K562 (cell line): Measurements from ENCODE around the gene TBC1D5. TPM values are rescaled to one million over a fixed set of nuclear protein-coding genes. Genes with fewer than 3 reads are reported as not detected.

Experiments
- BHLHE40 ChIP-seq: IDR thresholded peaks from 2 replicates; pipeline ENCODE4 v1.6.1; 2011; ENCODE audit warnings: low read length, improper control_type of control experiment
- CREB3L1 ChIP-seq: fragments of 450-650 bp; IDR thresholded peaks from 2 replicates; pipeline ENCODE4 v1.6.1; 2014; ENCODE audit warnings: low read depth, mild to moderate bottlenecking, moderate library complexity, borderline replicate concordance
- FOXA3 ChIP-seq, 2 experiments: fragments of 450-650 bp in 1 of 2; sonication (generic) in 1 of 2; formaldehyde crosslinking; IDR thresholded peaks in 1 of 2; conservative IDR thresholded peaks in 1 of 2; 2 replicates each; pipeline versions ENCODE4 v1.4.0 to v1.8.0; 2020 to 2022; ENCODE audit warnings: mild to moderate bottlenecking in 2 of 2, missing genetic modification reagents in 1 of 2
- KDM5B ChIP-seq: fragments of 200-600 bp; sonication (generic); IDR thresholded peaks from 2 replicates; pipeline ENCODE4 v1.6.1; 2012; ENCODE audit warnings: low read depth, mild to moderate bottlenecking, moderate library complexity, low read length, control low read depth, inconsistent platforms; ENCODE audit not compliant: insufficient replicate concordance
- L3MBTL2 ChIP-seq: fragments of 450-650 bp; IDR thresholded peaks from 2 replicates; pipeline ENCODE4 v1.6.1; 2016; ENCODE audit warnings: mild to moderate bottlenecking, moderate library complexity
- NUFIP1 ChIP-seq: fragments of 450-650 bp; IDR thresholded peaks from 2 replicates; pipeline ENCODE4 v1.6.1; 2018; ENCODE audit not compliant: partially characterized antibody
- PHF8 ChIP-seq: fragments of 200-600 bp; sonication (generic); IDR thresholded peaks from 2 replicates; pipeline ENCODE4 v1.6.1; 2012; ENCODE audit warnings: mixed run types, mild to moderate bottlenecking, inconsistent platforms, low read length, moderate library complexity, borderline replicate concordance
- STAT5A ChIP-seq: IDR thresholded peaks from 2 replicates; pipeline ENCODE4 v1.6.1; 2012; ENCODE audit warnings: low read length, inconsistent platforms, borderline replicate concordance
- TEAD4 ChIP-seq, 2 experiments: sonication (generic) in 1 of 2; formaldehyde crosslinking in 1 of 2; IDR thresholded peaks; 2 replicates each; pipeline versions ENCODE4 v1.6.1 to v1.8.0; 2012 to 2022; ENCODE audit warnings: borderline replicate concordance in 1 of 2, inconsistent platforms in 1 of 2, low read length in 1 of 2, mild to moderate bottlenecking in 1 of 2, missing genetic modification reagents in 1 of 2
- TFE3 ChIP-seq: fragments of 450-650 bp; formaldehyde crosslinking; IDR thresholded peaks from 2 replicates; pipeline ENCODE4 v1.4.0; 2020; ENCODE audit warnings: mild to moderate bottlenecking, mixed read lengths
- ZBTB40 ChIP-seq, 2 experiments: fragments of 450-650 bp in 1 of 2; sonication (generic) in 1 of 2; formaldehyde crosslinking in 1 of 2; IDR thresholded peaks; 2 replicates each; pipeline versions ENCODE4 v1.7.1 to v1.9.0; 2016 to 2022; ENCODE audit warnings: inconsistent platforms in 1 of 2, mild to moderate bottlenecking in 1 of 2, missing genetic modification reagents in 1 of 2
- polyA plus RNA-seq, 8 experiments: library from polyadenylated mRNA; depleted of rRNA in 4 of 8; stranded (reverse) in 5 of 8; unstranded in 3 of 8; fragments of >200 nt; fragmentation: Nextera tagmentation in 2 of 8; fragmentation: Illumina TruSeq in 1 of 8; extraction: Ambion mirVana in 2 of 8; extraction: Trizol in 1 of 8; gene quantifications; 2 replicates each; pipeline versions ENCODE4 v1.2.1 to v1.2.3, GENCODE V29; 2011 to 2014; ENCODE audit warnings: inconsistent platforms in 1 of 8, missing spikeins in 1 of 8
- total RNA-seq, 7 experiments: library from RNA; depleted of rRNA in 6 of 7; stranded (reverse); fragments of >200 nt in 6 of 7; fragmentation: Illumina TruSeq in 2 of 7; extraction: Trizol in 2 of 7; gene quantifications; 2 replicates each; pipeline versions ENCODE4 v1.2.1 to v1.2.3, GENCODE V29; 2011 to 2021; ENCODE audit warnings: low replicate concordance in 1 of 7

The TBC1D5 gene
- total and polyA plus RNA-seq, 9 of the 15 experiments (the other 6 are each of a cell fraction or from before 2014, with no cell fraction given), result 2.9 to 38.1 (median 25.6) TPM

- TF ChIP-seq ZBTB40 (IDR thresholded peaks at IDR 0.05) (peak; percentile 46; the same call in 1 of the 2 replicates), ZBTB40 (CRISPR knock-in tag; IDR thresholded peaks at IDR 0.05) (no peak), TEAD4 (IDR thresholded peaks at IDR 0.05; ENCODE audit: low read length) (peak; percentile 35), TEAD4 (CRISPR knock-in tag; IDR thresholded peaks at IDR 0.05; ENCODE audit: borderline replicate concordance) (no peak), BHLHE40 (peak; percentile 37; the same call in 1 of the 2 replicates), L3MBTL2 (peak; percentile 9; the same call in 1 of the 2 replicates), STAT5A (0 out of 2 replicates have a peak, but pooled peaks have one; percentile 14), CREB3L1 (peak; percentile 49; the same call in 1 of the 2 replicates), PHF8 (peak; percentile 52; the same call in 1 of the 2 replicates), TFE3 (no peak), NUFIP1 (no peak), KDM5B (peak; percentile 90), FOXA3 (CRISPR knock-in tag; conservative IDR thresholded peaks at IDR 0.05 in 1 of 2, IDR thresholded peaks at IDR 0.05 in 1 of 2) (no peak)
These were observed 638 bp upstream of the TBC1D5 start (continued) for GRCh38 chr3:17742880-17743657.
